Ectodermal cell (in vitro differentiated cells): ENCODE results near the gene TGFBR3L.
"Not testable (repeated sequence)": the region's sequence is repeated elsewhere in the genome, so short reads cannot be mapped to it uniquely, and the experiment has no call there.

ENCODE experiments used
- H3K27ac ChIP-seq: 2 replicates; pipeline ENCODE4 v1.7.0; 2013; ENCODE audit warnings: mild to moderate bottlenecking, low read depth, low read length; ENCODE audit not compliant: insufficient read depth, poor library complexity, severe bottlenecking
- H3K27me3 ChIP-seq: 2 replicates; pipeline ENCODE4 v1.7.0; 2013; ENCODE audit warnings: mild to moderate bottlenecking, low read length; ENCODE audit not compliant: insufficient read depth, control insufficient read depth, poor library complexity, severe bottlenecking
- H3K36me3 ChIP-seq: one replicate; pipeline ENCODE4 v1.7.0; 2013; ENCODE audit warnings: low read length; ENCODE audit not compliant: control insufficient read depth, insufficient read depth
- H3K4me1 ChIP-seq: one replicate; pipeline ENCODE4 v1.7.0; 2013; ENCODE audit warnings: low read length; ENCODE audit not compliant: control insufficient read depth, insufficient read depth
- H3K4me3 ChIP-seq: 2 replicates; pipeline ENCODE4 v1.7.0; 2013; ENCODE audit warnings: low read depth, low read length, control low read depth; ENCODE audit not compliant: insufficient read depth
- H3K9me3 ChIP-seq: 2 replicates; pipeline ENCODE4 v1.7.0; 2013; ENCODE audit warnings: mild to moderate bottlenecking, low read length, moderate library complexity; ENCODE audit not compliant: control insufficient read depth
- WGBS, 2 experiments: methylation state at CpG; one replicate each; pipeline ENCODE4 v1.1.7; 2013; ENCODE audit warnings: missing lambda C conversion rate in 2 of 2; 5-methylcytosine and 5-hydroxymethylcytosine counted together

TGFBR3L gene

GRCh38 chr19:7942981-7943443 is 28.4 kb downstream of the TGFBR3L start:
- WGBS, 2 experiments: 11 to 12% methylated on average over 33 of the region's 33 CpGs
- Histone ChIP-seq H3K27me3 (no peaks in the 10 kb centered on the region), H3K36me3 (peaks cover 16% of the 10 kb centered on the region), H3K4me3 (peak overlapping the region; percentile 96), H3K4me1 (no peaks in the 10 kb centered on the region), H3K27ac (peak overlapping the region; percentile 95), H3K9me3 (no peaks in the 10 kb centered on the region)

- Histone ChIP-seq H3K4me1 (no peaks in the 10 kb centered on the region), H3K27ac (peak within 1 kb of the TSS; percentile 95), H3K27me3 (no peaks in the 10 kb centered on the region), H3K9me3 (no peaks in the 10 kb centered on the region), H3K4me3 (peak within 1 kb of the TSS; percentile 96), H3K36me3 (peaks cover 15% of the 10 kb centered on the region)
- 1% methylated on average over 56 of the region's 56 CpGs for WGBS, 2 experiments
Observed at GRCh38 chr19:7943444-7944176, 29.0 kb downstream of the TGFBR3L start, which contains the start of gene TIMM44. Gene TIMM44 (minus strand): TSS chr19:7943666. CDS start chr19:7943651, 15 bp downstream.

- Histone ChIP-seq H3K36me3 (peaks cover 9% of the 10 kb centered on the region), H3K9me3 (no peaks in the 10 kb centered on the region), H3K4me3 (peak overlapping the region; percentile 96), H3K27ac (peak overlapping the region; percentile 94), H3K4me1 (no peaks in the 10 kb centered on the region), H3K27me3 (no peaks in the 10 kb centered on the region)
- 32 to 33% methylated on average over 18 of the region's 18 CpGs for WGBS, 2 experiments
Observed at GRCh38 chr19:7944177-7944761, 29.6 kb downstream of the TGFBR3L start.

GRCh38 chr19:7947939-7948338 is 33.3 kb downstream of the TGFBR3L start:
- Histone ChIP-seq H3K4me3 (no peak overlapping the region), H3K36me3 (no peaks in the 10 kb centered on the region), H3K27ac (no peak overlapping the region), H3K27me3 (no peaks in the 10 kb centered on the region), H3K9me3 (no peaks in the 10 kb centered on the region), H3K4me1 (no peaks in the 10 kb centered on the region)
- WGBS, 2 experiments: 93 to 94% methylated on average over 4 of the region's 4 CpGs

DNA sequence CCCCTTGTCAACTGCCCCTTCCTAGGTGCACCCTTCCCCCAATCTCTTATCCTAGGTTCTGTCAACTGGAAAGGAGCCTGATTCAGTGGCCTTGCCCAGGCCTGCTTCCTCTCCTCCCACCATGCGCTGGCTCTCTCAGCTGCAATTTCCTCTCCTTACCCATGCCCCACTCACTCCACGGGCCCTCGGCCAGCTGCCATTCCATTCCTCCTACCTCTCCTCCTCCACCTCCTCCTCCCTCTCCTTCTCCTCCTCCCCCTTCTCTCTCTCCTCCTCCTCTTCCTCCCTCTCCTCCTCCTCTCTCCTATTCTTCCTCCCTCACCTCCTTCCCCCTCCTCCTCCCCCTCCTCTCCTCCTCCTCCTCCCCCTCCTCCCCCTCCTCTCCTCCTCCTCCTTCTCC is 38.4 kb downstream of the TGFBR3L start:
- Histone ChIP-seq H3K27me3 (no peaks in the 10 kb centered on the region), H3K36me3 (no peaks in the 10 kb centered on the region), H3K4me1 (no peaks in the 10 kb centered on the region), H3K4me3 (no peak overlapping the region), H3K9me3 (no peaks in the 10 kb centered on the region), H3K27ac (no peak overlapping the region)
- WGBS, 2 experiments: 61 to 69% methylated on average over 3 of the region's 3 CpGs

GRCh38 chr19:7953576-7953975 is 38.9 kb downstream of the TGFBR3L start:
- H3K27ac ChIP-seq: no peak overlapping the region
- H3K27me3 ChIP-seq: no peaks in the 10 kb centered on the region
- H3K4me3 ChIP-seq: no peak overlapping the region
- WGBS, 2 experiments: 79 to 82% methylated on average over 7 of the region's 7 CpGs
- no peaks in the 10 kb centered on the region for H3K4me1 ChIP-seq
- no peaks in the 10 kb centered on the region for H3K36me3 ChIP-seq
- H3K9me3 ChIP-seq: no peaks in the 10 kb centered on the region

DNA sequence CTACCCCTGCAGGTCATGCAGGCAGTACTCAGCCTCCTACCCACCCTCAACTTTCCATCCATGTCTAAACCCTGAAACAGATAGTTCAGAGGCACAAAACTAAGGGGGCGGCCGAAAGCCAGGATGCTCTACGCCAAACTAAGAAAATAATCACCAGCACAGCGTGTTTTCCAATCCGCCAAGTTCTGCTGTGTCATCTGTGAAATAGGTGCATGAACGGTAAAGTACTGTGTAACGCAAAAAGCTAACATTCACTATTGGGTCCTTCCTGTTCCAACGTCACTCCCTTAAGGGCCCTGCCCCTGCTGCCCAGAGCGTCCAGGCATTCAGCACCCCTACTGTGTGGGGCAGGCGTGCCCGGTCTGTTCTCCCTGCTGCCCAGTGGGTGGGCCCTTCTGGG is 41.1 kb downstream of the TGFBR3L start:
- H3K4me3 ChIP-seq: no peak overlapping the region
- 83 to 88% methylated on average over 11 of the region's 11 CpGs for WGBS, 2 experiments
- H3K9me3 ChIP-seq: no peaks in the 10 kb centered on the region
- no peaks in the 10 kb centered on the region for H3K4me1 ChIP-seq
- H3K27me3 ChIP-seq: no peaks in the 10 kb centered on the region
- H3K27ac ChIP-seq: no peak overlapping the region
- H3K36me3 ChIP-seq: peaks cover under 1% of the 10 kb centered on the region

DNA sequence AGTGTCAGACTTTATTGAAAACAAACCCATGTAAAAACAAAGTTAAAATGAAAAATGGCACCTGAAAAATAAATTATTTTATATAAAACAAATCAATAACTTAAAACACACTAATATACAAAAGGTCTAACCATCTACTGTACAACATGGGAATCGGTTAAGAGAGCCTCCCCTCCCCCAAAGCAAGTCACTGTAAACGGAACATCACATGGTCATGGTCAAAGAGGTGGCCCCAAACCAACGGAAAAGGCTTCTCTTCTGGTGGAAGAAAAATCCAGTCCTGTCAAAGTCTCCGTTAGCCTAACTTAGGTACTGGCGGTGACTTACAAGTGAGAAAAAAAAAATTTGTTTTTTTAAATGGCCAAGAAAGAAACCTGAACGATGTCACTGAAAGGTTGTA is 44.6 kb downstream of the TGFBR3L start:
- no peaks in the 10 kb centered on the region for H3K4me1 ChIP-seq
- peaks cover 28% of the 10 kb centered on the region for H3K36me3 ChIP-seq
- H3K9me3 ChIP-seq: no peaks in the 10 kb centered on the region
- no peak overlapping the region for H3K4me3 ChIP-seq
- WGBS, 2 experiments: 90 to 97% methylated on average over 6 of the region's 6 CpGs
- H3K27me3 ChIP-seq: no peaks in the 10 kb centered on the region
- H3K27ac ChIP-seq: no peak overlapping the region

DNA sequence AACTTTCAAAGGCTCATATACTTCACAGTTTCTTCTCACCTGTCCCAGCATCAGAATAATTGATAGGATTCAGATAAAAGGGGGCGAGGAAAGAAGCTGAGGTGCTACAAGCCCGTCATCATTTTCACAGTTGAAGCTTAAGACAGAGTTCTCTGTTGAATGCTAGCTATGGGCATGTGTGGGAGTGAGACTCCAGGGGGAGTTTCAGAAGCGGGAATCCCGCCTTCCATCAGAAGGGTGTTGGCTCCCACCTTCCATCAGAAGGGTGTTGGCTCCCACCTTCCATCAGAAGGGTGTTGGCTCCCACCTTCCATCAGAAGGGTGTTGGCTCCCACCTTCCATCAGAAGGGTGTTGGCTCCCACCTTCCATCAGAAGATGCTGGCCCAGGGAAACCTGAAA is 46.5 kb downstream of the TGFBR3L start:
- H3K27me3 ChIP-seq, H3K9me3 ChIP-seq, H3K4me3 ChIP-seq, H3K4me1 ChIP-seq: not testable (repeated sequence)
- H3K36me3 ChIP-seq: peaks cover 38% of the 10 kb centered on the region
- 93 to 99% methylated on average over 4 of the region's 4 CpGs for WGBS, 2 experiments
- H3K27ac ChIP-seq: peak overlapping the region; percentile 26

DNA sequence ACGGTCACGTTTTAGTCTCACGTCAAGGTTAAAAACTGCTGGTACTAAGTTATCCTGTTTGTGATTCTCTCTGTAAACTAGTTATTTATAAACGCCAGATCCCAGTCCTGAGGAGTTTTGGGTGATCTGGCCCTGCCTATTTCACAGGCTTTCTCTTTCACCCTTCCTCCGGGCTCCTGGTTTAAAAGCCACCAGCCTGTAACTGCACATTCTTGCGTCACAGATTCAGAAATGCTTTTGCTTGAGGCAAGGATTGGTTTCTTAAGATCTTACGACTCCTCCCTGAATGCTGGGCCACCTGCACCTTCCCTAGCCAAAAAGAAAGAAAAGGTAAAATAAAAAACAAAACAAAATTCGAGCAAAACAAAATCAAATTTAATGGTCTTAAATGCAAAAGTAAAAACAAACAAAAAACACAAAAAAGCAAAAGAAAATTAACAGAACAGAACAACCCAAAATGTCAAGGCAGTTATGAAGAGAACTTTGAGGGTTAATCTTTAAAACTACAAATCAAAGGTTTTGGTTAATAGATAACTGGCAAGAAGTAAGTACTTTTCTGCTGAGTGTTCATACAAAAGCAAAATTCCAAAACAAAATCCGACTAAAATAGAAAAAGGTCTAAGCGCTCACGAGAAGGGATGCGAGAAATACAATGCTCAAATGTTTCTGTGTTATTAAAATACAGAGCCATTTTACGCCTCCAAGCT is 47.4 kb downstream of the TGFBR3L start:
- peaks cover 47% of the 10 kb centered on the region for H3K36me3 ChIP-seq
- H3K27ac ChIP-seq: no peak overlapping the region
- no peak overlapping the region for H3K4me3 ChIP-seq
- no peaks in the 10 kb centered on the region for H3K27me3 ChIP-seq
- WGBS, 2 experiments: 96% methylated on average over 12 to 13 of the region's 13 CpGs
- H3K9me3 ChIP-seq: no peaks in the 10 kb centered on the region
- no peaks in the 10 kb centered on the region for H3K4me1 ChIP-seq
